Glomerular endothelial cell (primary cell): ENCODE results near the gene SORD. TPM values are rescaled to one million over a fixed set of nuclear protein-coding genes. Genes with fewer than 3 reads are reported as not detected.
"Not testable (repeated sequence)": the region's sequence is repeated elsewhere in the genome, so short reads cannot be mapped to it uniquely, and the experiment has no call there.

Experiments used
- DNase-seq: peaks from one replicate; pipeline ENCODE4 v3.0.0-alpha.2; 2011; ENCODE audit warnings: low read depth, low spot score; ENCODE audit errors: extremely low read depth
- total RNA-seq: library from RNA; depleted of rRNA; stranded (reverse); fragments of >200 nt; gene quantifications from 2 replicates; pipeline ENCODE4 v1.2.3, GENCODE V29; 2015

SORD gene
- total RNA-seq, 1 donor from 2014 or later, result 6.4 TPM

GRCh38 chr15:45093622-45094357 is 70.8 kb downstream of the SORD start:
- DNase-seq, result no peak

- DNase-seq, result no peak
Observed at GRCh38 chr15:45094358-45094730, 71.3 kb downstream of the SORD start.

GRCh38 chr15:45095661-45096060 is 72.7 kb downstream of the SORD start:
- DNase-seq, result no peak

GRCh38 chr15:45097466-45097865 is 74.5 kb downstream of the SORD start:
- DNase-seq, result no peak

- no peak for DNase-seq
Observed at GRCh38 chr15:45099549-45100165, 76.7 kb downstream of the SORD start.

GRCh38 chr15:45100884-45101625 is 78.1 kb downstream of the SORD start:
- no peak for DNase-seq

- DNase-seq, result no peak
Observed at GRCh38 chr15:45101749-45102148, 78.8 kb downstream of the SORD start.

GRCh38 chr15:45102226-45102625 is 79.2 kb downstream of the SORD start:
- no peak for DNase-seq

- not testable (repeated sequence) for DNase-seq
Observed at GRCh38 chr15:45104170-45104569, 81.2 kb downstream of the SORD start.

GRCh38 chr15:45105586-45105985 is 82.6 kb downstream of the SORD start:
- DNase-seq, result no peak

- DNase-seq, result no peak
Observed at GRCh38 chr15:45106002-45106790, 83.2 kb downstream of the SORD start.

GRCh38 chr15:45107941-45108630 is 85.1 kb downstream of the SORD start:
- no peak for DNase-seq

- DNase-seq, result no peak
Observed at GRCh38 chr15:45110256-45110820, 87.3 kb downstream of the SORD start.

- DNase-seq, result no peak
Observed at GRCh38 chr15:45111390-45112142, 88.6 kb downstream of the SORD start.

GRCh38 chr15:45112143-45112590 is 89.2 kb downstream of the SORD start:
- no peak for DNase-seq

- DNase-seq, result no peak
Observed at GRCh38 chr15:45112591-45113379, 89.8 kb downstream of the SORD start.

- no peak for DNase-seq
Observed at GRCh38 chr15:45113380-45113990, 90.5 kb downstream of the SORD start.
